ENCODE measurements around the gene ITFG1. TPM values are rescaled to one million over a fixed set of nuclear protein-coding genes. Genes with fewer than 3 reads are reported as not detected.
"Not testable (repeated sequence)": the region's sequence is repeated elsewhere in the genome, so short reads cannot be mapped to it uniquely, and the experiment has no call there.

The ITFG1 gene
- total RNA-seq, 4 donors from 2014 or later: 32.5 to 63.1 (median 43.1) TPM

DNA sequence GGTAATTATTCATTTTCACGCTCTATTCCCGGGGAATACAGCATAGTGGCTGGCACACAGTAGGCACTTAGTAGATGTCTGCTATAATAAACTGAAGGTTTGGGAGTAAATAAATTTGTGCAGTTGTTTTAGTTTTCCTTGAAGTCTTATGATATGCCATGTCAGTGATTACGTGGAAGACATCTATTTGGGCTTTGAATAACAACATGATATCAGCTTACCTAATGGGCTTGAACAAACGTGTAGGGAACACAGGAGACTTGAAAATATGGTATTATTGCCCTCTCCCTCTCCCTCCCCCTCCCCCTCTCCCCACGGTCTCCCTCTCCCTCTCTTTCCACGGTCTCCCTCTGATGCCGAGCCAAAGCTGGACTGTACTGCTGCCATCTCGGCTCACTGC is 280.8 kb downstream of the ITFG1 start:
- DNase-seq (ENCODE audit: low spot score): no peak
- no peak for ATAC-seq (ENCODE audit: low FRiP score)
- TF ChIP-seq, protein P1, sequence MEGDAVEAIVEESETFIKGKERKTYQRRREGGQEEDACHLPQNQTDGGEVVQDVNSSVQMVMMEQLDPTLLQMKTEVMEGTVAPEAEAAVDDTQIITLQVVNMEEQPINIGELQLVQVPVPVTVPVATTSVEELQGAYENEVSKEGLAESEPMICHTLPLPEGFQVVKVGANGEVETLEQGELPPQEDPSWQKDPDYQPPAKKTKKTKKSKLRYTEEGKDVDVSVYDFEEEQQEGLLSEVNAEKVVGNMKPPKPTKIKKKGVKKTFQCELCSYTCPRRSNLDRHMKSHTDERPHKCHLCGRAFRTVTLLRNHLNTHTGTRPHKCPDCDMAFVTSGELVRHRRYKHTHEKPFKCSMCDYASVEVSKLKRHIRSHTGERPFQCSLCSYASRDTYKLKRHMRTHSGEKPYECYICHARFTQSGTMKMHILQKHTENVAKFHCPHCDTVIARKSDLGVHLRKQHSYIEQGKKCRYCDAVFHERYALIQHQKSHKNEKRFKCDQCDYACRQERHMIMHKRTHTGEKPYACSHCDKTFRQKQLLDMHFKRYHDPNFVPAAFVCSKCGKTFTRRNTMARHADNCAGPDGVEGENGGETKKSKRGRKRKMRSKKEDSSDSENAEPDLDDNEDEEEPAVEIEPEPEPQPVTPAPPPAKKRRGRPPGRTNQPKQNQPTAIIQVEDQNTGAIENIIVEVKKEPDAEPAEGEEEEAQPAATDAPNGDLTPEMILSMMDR (IDR thresholded peaks at IDR 0.05): no peak

DNA sequence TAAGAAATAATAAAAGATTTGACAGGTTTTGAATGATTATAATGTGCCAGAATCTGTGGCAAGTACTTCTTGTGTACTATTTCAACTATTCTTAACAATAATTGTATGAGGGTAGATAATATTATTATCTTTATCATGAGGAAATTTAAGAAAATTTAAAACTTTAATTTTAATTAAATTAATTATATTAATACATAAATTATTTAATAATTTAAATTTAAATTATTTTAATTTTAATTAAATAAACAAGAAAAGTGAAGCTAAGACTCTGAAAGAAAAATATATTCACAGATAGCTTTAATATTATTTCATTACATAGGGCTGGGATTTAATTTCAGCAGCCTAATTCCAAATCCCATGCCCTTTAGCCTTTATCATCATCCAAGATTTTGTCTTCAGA is 285.7 kb downstream of the ITFG1 start:
- TF ChIP-seq, protein P1 (IDR thresholded peaks at IDR 0.05): no peak
- no peak for ATAC-seq (ENCODE audit: low FRiP score)
- DNase-seq (ENCODE audit: low spot score): no peak

DNA sequence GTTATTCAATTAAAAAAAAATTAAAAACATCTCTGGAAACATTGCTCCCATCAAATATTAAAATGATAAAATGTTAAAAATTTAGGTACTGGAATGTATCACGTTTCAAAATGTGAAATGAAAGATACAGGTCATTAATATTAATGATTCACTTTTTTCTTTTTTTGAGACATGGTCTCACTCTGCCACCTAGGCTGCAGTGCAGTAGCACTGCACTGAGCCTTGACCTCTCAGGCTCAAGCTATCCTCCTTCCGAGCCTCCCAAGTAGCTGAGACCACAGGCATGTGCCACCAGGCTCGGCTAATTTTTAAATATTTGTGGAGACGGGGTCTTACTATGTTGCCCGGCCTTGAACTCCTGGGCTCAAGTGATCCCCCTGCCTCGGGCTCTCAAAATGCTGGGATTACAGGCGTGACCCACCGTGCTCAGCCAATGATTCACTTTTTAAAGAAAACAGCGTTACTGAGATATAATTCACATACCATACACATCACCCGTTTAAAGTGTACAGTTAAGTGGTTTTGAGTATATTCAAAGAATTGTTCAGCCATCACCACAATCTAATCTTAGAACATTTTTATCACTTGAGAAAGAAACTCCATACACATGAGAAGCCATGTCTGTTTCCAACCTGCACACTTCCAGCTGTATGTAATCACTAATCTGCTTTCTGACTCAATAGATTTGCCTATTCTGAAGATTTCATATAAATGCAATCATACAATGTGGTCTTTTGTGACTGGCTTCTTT is 298.0 kb downstream of the ITFG1 start:
- DNase-seq (ENCODE audit: low spot score) (no peak), ATAC-seq (ENCODE audit: low FRiP score) (no peak)
- TF ChIP-seq, protein P1 (IDR thresholded peaks at IDR 0.05): no peak

DNA sequence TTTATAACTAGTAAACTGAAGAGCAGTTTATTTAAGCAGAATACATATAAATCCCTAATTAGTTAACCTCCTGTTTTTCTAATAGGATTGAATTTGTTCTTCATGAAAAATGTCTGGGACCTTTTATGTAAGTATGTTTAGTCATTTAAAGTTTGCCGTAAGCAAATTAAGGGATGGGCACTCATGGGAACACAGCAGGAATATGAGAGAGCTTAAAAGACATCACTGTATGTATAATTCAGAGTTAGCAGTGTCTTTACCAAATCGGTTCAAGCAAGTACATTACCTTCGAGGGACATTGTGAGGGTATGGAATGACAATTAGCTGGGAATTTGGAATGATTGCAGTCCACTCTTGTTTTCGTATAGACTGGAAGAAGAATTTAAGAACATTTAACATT is 299.4 kb downstream of the ITFG1 start:
- ATAC-seq (ENCODE audit: low FRiP score) (no peak), DNase-seq (ENCODE audit: low spot score) (no peak)
- TF ChIP-seq, protein P1 (IDR thresholded peaks at IDR 0.05): no peak

DNA sequence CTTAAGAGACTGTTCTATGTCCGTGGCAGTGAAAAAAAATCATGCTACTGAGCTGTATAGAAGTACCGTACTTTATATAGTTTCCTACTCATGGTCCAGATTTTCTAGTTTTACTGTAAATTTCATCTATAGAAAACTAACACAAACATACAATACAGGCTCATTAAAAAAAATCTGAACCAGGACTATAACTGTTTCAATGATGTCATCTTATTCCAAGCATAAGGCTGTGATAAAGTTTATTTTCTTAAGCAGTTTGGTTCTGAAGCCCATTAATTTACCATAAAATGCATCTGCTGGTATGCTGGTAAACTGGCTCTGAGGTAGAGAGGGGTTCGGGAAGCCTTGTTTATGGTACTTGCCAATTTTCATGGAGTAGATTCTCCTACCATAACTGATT is 300.4 kb downstream of the ITFG1 start:
- ATAC-seq (ENCODE audit: low FRiP score): no peak
- no peak for DNase-seq (ENCODE audit: low spot score)
- TF ChIP-seq, protein P1 (IDR thresholded peaks at IDR 0.05): no peak

DNA sequence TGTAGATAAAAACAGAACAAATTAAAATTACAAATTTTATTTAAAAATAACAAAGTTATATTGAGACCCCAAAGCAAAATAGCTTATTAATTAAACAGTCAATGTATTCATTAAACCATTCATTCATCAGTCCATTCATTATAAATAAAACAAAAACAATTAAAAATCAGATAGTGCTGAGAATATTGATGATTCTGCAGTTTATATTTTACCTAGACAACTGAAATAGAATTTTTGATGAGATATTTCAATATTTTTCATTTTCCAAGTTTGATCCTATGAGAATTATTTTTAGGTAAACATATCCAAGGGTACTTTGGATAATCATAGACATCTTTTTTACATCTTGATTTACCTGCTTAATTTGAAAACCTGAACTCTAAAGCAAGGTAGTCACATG is 301.9 kb downstream of the ITFG1 start:
- TF ChIP-seq, protein P1 (IDR thresholded peaks at IDR 0.05): no peak
- no peak for ATAC-seq (ENCODE audit: low FRiP score)
- no peak for DNase-seq (ENCODE audit: low spot score)

DNA sequence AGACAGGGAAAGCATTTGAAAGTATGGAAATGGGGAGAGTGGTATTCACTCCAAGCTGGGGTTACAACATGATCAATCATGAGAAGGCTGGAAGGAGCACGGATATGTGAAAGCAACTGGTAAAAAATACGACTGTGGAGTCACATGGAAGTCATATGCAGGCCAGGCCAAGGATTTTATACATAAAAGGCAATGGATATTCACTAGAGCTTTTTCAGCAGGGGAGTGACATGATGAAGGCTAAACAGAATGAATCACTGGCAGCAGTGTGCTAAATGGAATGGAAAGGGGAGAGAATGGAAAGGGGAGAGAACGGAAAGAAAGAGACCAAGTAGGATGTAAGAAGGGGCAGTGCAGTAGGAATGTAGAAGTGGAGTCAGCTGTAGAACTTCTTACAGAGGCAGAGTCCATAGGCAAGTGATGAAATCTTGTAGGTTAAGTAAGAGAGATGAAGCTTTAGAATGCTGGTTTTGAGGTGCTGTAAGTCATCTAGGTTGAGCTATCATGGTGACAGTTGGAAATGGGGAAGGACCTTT is 304.1 kb downstream of the ITFG1 start:
- TF ChIP-seq, protein P1 (IDR thresholded peaks at IDR 0.05): no peak
- ATAC-seq (ENCODE audit: low FRiP score): no peak

DNA sequence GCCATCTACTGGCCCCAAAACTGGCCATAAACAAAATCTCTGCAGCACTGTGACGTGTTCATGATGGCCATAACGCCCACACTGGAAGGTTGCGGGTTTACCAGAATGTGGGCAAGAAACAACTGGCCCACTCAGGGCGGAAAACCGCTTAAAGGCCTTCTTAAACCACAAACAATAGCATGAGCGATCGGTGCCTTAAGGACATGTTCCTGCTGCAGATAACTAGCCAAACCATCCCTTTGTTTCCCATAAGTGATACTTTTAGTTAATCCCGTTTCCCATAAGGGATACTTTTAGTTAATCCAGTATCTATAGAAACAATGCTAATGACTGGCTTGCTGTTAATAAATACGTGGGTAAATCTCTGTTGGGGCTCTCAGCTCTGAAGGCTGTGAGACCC is 308.4 kb downstream of the ITFG1 start:
- not testable (repeated sequence) for ATAC-seq (ENCODE audit: low FRiP score); DNase-seq (ENCODE audit: low spot score)

More for the DNA sequence above, 304.1 kb downstream of the ITFG1 start:
- DNase-seq (ENCODE audit: low spot score): no peak
